HCT116 (cell line): ENCODE data around the gene TDG.

ENCODE experiments used
- CBX3 ChIP-seq: IDR thresholded peaks from 2 replicates; pipeline ENCODE4 v1.6.1; 2012; ENCODE audit warnings: low read depth
- CTCF ChIP-seq, 3 experiments: fragments of 200-600 bp in 1 of 3; sonication (generic) in 1 of 3; IDR thresholded peaks in 2 of 3; conservative IDR thresholded peaks in 1 of 3; 2 replicates each; pipeline ENCODE4 v1.5.1; 2012 to 2017; ENCODE audit warnings: low read depth in 2 of 3, low read length in 2 of 3, antibody characterized with exemption in 1 of 3, borderline replicate concordance in 1 of 3, control low read depth in 1 of 3, mild to moderate bottlenecking in 1 of 3, mixed read lengths in 1 of 3, mixed run types in 1 of 3, moderate library complexity in 1 of 3; ENCODE audit not compliant: insufficient read depth in 1 of 3
- EZH2 ChIP-seq: fragments of 200-600 bp; sonication (generic); IDR thresholded peaks from 2 replicates; pipeline ENCODE4 v1.6.1; 2017; ENCODE audit warnings: antibody characterized with exemption, mixed run types
- EZH2phosphoT487 ChIP-seq: fragments of 200-600 bp; IDR thresholded peaks from 2 replicates; pipeline ENCODE4 v1.6.1; 2018; ENCODE audit warnings: antibody characterized with exemption, borderline replicate concordance
- FOSL1 ChIP-seq: IDR thresholded peaks from 2 replicates; pipeline ENCODE4 v1.6.1; 2012; ENCODE audit warnings: low read depth
- MAX ChIP-seq: IDR thresholded peaks from 2 replicates; pipeline ENCODE4 v1.6.1; 2012
- POLR2A ChIP-seq: IDR thresholded peaks from 2 replicates; pipeline ENCODE4 v1.7.0; 2011; ENCODE audit warnings: borderline replicate concordance; ENCODE audit not compliant: insufficient read depth, insufficient read length; ENCODE audit errors: extremely low read depth
- POLR2AphosphoS5 ChIP-seq: IDR thresholded peaks from 2 replicates; pipeline ENCODE4 v1.6.1; 2011; ENCODE audit warnings: mild to moderate bottlenecking, low read depth, low read length, moderate library complexity
- RAD21 ChIP-seq: IDR thresholded peaks from 2 replicates; pipeline ENCODE4 v1.6.1; 2012; ENCODE audit warnings: low read depth, mild to moderate bottlenecking
- SP1 ChIP-seq: IDR thresholded peaks from 2 replicates; pipeline ENCODE4 v1.6.1; 2012; ENCODE audit warnings: low read depth
- TCF7L2 ChIP-seq: IDR thresholded peaks from 2 replicates; pipeline ENCODE4 v1.7.0; 2011; ENCODE audit warnings: borderline replicate concordance, inconsistent platforms; ENCODE audit not compliant: insufficient read depth, insufficient read length; ENCODE audit errors: extremely low read depth
- ZFX ChIP-seq: fragments of 450-650 bp; IDR thresholded peaks from 2 replicates; pipeline ENCODE4 v1.6.1; 2017
- ZNF274 ChIP-seq: fragments of 200-500 bp; sonication (Bioruptor generic); IDR thresholded peaks from 2 replicates; pipeline ENCODE4 v1.6.1; 2014; ENCODE audit warnings: mild to moderate bottlenecking, low read depth, low read length, inconsistent platforms
- TF ChIP-seq, protein P1 (sequence below): IDR thresholded peaks from 2 replicates; pipeline ENCODE4 v1.6.1; 2012; ENCODE audit warnings: low read depth

DNA sequence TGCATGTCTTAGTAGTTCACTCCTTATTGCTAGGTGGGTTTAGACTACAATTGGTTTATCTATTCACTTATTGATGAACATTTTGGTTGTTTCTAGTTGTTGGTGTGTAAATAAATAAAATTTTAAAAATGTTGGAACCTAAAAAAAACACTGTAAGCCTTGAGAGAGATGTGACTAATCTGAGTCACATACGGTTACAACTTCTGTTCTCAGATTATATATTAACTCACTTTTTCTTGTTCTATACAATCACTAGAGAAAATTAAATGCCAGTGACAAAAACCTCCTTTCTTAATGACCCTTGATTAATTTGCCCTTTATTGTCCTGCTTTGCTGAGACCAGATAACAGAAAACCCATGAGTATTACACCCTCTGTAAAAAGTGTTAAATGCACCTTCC is 7.1 kb upstream of the TDG start:
- TF ChIP-seq CBX3 (no peak), CTCF (IDR thresholded peaks at IDR 0.05 in 2 of 3, conservative IDR thresholded peaks at IDR 0.05 in 1 of 3; ENCODE audit: borderline replicate concordance in 1 of 3, insufficient read depth in 1 of 3, low read depth in 2 of 3, low read length in 2 of 3) (no peak), EZH2 (no peak), FOSL1 (no peak), MAX (no peak), POLR2AphosphoS5 (no peak), EZH2phosphoT487 (no peak), RAD21 (no peak), ZNF274 (no peak), POLR2A (no peak), TCF7L2 (no peak), SP1 (no peak), ZFX (no peak)
- TF ChIP-seq, protein P1, sequence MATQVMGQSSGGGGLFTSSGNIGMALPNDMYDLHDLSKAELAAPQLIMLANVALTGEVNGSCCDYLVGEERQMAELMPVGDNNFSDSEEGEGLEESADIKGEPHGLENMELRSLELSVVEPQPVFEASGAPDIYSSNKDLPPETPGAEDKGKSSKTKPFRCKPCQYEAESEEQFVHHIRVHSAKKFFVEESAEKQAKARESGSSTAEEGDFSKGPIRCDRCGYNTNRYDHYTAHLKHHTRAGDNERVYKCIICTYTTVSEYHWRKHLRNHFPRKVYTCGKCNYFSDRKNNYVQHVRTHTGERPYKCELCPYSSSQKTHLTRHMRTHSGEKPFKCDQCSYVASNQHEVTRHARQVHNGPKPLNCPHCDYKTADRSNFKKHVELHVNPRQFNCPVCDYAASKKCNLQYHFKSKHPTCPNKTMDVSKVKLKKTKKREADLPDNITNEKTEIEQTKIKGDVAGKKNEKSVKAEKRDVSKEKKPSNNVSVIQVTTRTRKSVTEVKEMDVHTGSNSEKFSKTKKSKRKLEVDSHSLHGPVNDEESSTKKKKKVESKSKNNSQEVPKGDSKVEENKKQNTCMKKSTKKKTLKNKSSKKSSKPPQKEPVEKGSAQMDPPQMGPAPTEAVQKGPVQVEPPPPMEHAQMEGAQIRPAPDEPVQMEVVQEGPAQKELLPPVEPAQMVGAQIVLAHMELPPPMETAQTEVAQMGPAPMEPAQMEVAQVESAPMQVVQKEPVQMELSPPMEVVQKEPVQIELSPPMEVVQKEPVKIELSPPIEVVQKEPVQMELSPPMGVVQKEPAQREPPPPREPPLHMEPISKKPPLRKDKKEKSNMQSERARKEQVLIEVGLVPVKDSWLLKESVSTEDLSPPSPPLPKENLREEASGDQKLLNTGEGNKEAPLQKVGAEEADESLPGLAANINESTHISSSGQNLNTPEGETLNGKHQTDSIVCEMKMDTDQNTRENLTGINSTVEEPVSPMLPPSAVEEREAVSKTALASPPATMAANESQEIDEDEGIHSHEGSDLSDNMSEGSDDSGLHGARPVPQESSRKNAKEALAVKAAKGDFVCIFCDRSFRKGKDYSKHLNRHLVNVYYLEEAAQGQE: no peak
